ENCODE data around the gene CAMSAP1.

CAMSAP1 gene

GRCh38 chr9:135774239-135774747, 133.1 kb downstream of the CAMSAP1 start (continued):
- 0 out of 2 replicates have a peak, but pooled peaks have one; percentile 10 for TF ChIP-seq ZNF398 (tag by site-specific recombination; IDR thresholded peaks at IDR 0.05)
- TF ChIP-seq ZBTB21 (tag by site-specific recombination; IDR thresholded peaks at IDR 0.05), result no peak
- no peak for TF ChIP-seq ZNF48 (tag by site-specific recombination; IDR thresholded peaks at IDR 0.05)
- TF ChIP-seq ZNF311 (tag by site-specific recombination; IDR thresholded peaks at IDR 0.05; ENCODE audit: borderline replicate concordance), result peak; percentile 93
- TF ChIP-seq HOXA7 (CRISPR knock-in tag; IDR thresholded peaks at IDR 0.05; ENCODE audit: borderline replicate concordance), result no peak
- no peak for TF ChIP-seq ZNF266 (tag by site-specific recombination; IDR thresholded peaks at IDR 0.05; ENCODE audit: low read depth)
- TF ChIP-seq ZBTB8A (tag by site-specific recombination; IDR thresholded peaks at IDR 0.05), result no peak
- no peak for TF ChIP-seq ZNF221 (tag by site-specific recombination; IDR thresholded peaks at IDR 0.05; ENCODE audit: borderline replicate concordance)
- TF ChIP-seq IKZF3 (tag by site-specific recombination; IDR thresholded peaks at IDR 0.05), result no peak
- TF ChIP-seq BCL6B (tag by site-specific recombination; IDR thresholded peaks at IDR 0.05), result no peak
- peak; percentile 74; the same call in 1 of the 2 replicates for TF ChIP-seq ZNF2 (tag by site-specific recombination; IDR thresholded peaks at IDR 0.05)
- TF ChIP-seq ZSCAN5A (tag by site-specific recombination; IDR thresholded peaks at IDR 0.05), result 0 out of 2 replicates have a peak, but pooled peaks have one; percentile 66
- 0 out of 2 replicates have a peak, but pooled peaks have one; percentile 10 for TF ChIP-seq ZBTB20 (tag by site-specific recombination; IDR thresholded peaks at IDR 0.05)
- no peak for TF ChIP-seq ZNF394 (tag by site-specific recombination; IDR thresholded peaks at IDR 0.05; ENCODE audit: borderline replicate concordance)
- TF ChIP-seq ZBTB1 (tag by site-specific recombination; IDR thresholded peaks at IDR 0.05), result no peak
- TF ChIP-seq ZNF707 (tag by site-specific recombination; IDR thresholded peaks at IDR 0.05), result no peak; the same call in 1 of the 2 replicates
- 0 out of 2 replicates have a peak, but pooled peaks have one; percentile 32 for TF ChIP-seq ZNF473 (tag by site-specific recombination; IDR thresholded peaks at IDR 0.05)
- TF ChIP-seq ZNF114 (tag by site-specific recombination; IDR thresholded peaks at IDR 0.05), result no peak
- no peak for TF ChIP-seq ZNF626 (tag by site-specific recombination; IDR thresholded peaks at IDR 0.05)
- peak; percentile 19 for TF ChIP-seq ZBTB26 (tag by site-specific recombination; optimal IDR thresholded peaks at IDR 0.05)
- TF ChIP-seq ZNF521 (tag by site-specific recombination; IDR thresholded peaks at IDR 0.05), result 0 out of 2 replicates have a peak, but pooled peaks have one; percentile 48
- no peak for TF ChIP-seq ZNF600 (tag by site-specific recombination; IDR thresholded peaks at IDR 0.05)
- 0 out of 2 replicates have a peak, but pooled peaks have one; percentile 15 for TF ChIP-seq ZBTB48 (tag by site-specific recombination; IDR thresholded peaks at IDR 0.05)
- TF ChIP-seq ZNF580 (tag by site-specific recombination; IDR thresholded peaks at IDR 0.05), result no peak
- TF ChIP-seq PATZ1 (tag by site-specific recombination; IDR thresholded peaks at IDR 0.05), result no peak
- TF ChIP-seq ATF2 (tag by site-specific recombination; IDR thresholded peaks at IDR 0.05; ENCODE audit: low read depth), result no peak
- TF ChIP-seq ZNF24 (tag by site-specific recombination; IDR thresholded peaks at IDR 0.05), result no peak
- TF ChIP-seq ZNF692 (tag by site-specific recombination; IDR thresholded peaks at IDR 0.05), result no peak
- TF ChIP-seq ZNF19 (tag by site-specific recombination; IDR thresholded peaks at IDR 0.05; ENCODE audit: low read depth), result no peak
